ENCODE results near the gene OBP2A.

DNA sequence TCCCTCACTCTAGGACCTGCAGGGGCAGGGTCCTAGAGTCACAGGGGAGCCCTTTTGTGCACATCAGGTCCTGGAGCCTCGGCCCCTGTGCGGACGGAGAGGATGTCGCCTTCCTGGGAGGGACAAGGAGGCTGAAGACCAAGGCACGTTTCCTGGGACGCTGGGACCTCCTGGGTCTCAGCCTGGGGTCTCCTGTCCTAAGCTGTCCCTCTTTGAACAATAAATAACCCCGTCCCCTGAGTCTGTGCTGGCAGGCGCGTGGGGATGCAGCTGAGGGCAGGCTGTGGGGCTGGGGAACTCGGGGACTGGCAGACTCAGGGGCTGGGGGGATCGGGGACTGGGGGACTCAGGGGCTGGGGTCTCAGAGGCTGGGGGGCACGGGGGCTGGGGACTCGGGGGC is 46.7 kb downstream of the OBP2A start:
- TF ChIP-seq, protein P1, sequence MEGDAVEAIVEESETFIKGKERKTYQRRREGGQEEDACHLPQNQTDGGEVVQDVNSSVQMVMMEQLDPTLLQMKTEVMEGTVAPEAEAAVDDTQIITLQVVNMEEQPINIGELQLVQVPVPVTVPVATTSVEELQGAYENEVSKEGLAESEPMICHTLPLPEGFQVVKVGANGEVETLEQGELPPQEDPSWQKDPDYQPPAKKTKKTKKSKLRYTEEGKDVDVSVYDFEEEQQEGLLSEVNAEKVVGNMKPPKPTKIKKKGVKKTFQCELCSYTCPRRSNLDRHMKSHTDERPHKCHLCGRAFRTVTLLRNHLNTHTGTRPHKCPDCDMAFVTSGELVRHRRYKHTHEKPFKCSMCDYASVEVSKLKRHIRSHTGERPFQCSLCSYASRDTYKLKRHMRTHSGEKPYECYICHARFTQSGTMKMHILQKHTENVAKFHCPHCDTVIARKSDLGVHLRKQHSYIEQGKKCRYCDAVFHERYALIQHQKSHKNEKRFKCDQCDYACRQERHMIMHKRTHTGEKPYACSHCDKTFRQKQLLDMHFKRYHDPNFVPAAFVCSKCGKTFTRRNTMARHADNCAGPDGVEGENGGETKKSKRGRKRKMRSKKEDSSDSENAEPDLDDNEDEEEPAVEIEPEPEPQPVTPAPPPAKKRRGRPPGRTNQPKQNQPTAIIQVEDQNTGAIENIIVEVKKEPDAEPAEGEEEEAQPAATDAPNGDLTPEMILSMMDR (conservative IDR thresholded peaks at IDR 0.05 in 1 of 2, IDR thresholded peaks at IDR 0.05 in 1 of 2; ENCODE audit: low read depth in 1 of 2, low read length in 2 of 2), result no peak
- TF ChIP-seq EZH2 (IDR thresholded peaks at IDR 0.05; ENCODE audit: low read length, missing control alignments), result no peak

Measured in fibroblast of lung (primary cell).